Ureter (tissue), 1 donor: ENCODE results near the gene IGSF21. TPM values are rescaled to one million over a fixed set of nuclear protein-coding genes. Genes with fewer than 3 reads are reported as not detected.
"Not testable (repeated sequence)": the region's sequence is repeated elsewhere in the genome, so short reads cannot be mapped to it uniquely, and the experiment has no call there.

ENCODE experiments used
- DNase-seq: peaks from one replicate; pipeline ENCODE4 v3.0.0-alpha.2; 2020; ENCODE audit warnings: low spot score
- total RNA-seq: library from RNA; stranded (reverse); gene quantifications from one replicate; pipeline ENCODE4 v1.2.4, GENCODE V29; 2023
- donor health status: DM: yes; HTN: yes; CAD: no.

IGSF21 gene
- total RNA-seq, 1 donor from 2014 or later, result 6.6 TPM

DNA sequence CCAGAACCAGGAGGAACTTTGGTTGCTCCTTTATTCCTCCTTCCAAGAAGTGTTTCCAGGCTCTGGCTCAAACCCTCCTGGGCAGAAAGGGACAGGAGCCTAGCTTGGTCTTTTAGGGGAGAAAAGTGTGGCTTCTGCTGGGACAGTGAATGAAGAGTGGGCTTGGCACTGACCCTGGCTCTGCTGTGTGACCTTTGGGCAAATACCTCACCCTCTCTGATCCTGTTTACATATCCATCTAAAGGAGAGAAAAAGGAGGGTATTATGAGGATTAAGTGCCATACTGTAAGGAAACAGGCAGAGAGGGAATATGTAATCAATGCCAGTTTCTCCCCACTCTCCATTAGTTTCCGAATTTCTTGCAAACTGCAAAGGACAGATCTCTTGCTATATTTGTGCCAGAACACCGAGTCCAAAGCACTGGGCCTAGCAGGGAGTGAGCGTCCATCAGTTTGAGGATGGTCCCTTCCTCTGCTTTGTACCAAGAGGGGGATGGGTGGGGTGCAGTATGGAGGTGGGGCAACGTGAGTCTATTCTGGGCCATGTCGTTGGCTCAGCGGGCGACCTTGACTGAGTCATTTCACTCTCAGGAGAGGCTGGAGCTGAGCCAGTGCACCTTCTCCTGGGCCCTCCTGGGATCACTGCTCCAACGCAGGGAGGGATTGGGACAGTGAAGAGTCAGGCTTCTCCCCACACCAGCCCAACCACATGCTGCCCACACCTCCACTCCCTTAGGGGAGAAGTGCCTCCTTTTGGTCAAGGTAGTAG, 38.4 kb downstream of the IGSF21 start:
- no peak for DNase-seq

DNA sequence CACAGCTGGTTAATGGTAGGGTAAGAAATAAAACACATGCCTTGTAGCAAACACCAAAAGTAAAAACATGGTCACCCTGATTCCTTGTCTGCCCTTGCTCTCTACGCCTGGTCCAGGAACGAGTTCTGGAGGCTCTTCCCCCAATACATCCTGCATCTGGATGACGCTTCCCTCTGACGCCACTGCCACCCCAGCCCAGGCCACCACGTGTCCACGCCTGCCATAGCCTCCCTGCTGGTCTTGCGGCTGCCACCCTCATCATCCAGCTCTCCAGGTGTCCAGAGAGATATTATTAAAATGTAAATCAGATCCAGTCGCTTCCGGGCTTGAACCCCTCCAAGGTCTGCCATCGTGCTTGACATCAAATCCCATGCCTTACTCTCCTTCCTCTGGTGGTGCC, 39.3 kb downstream of the IGSF21 start:
- no peak for DNase-seq

DNA sequence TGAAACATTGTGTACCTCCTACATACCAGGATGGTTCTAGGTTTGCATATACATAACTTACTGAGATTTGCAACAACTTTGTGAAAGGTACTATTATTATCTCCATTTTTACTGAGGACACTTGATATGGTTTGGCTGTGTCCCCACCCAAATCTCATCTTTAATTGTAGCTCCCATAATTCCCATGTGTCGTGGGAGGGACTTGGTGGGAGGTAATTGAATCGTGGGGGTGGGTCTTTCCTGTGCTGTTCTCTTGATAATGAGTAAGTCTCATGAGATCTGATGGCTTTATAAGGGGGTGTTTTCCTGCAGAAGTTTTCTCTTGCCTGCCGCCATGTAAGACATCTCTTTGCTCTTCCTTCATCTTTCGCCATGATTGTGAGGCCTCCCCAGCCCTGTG, 40.1 kb downstream of the IGSF21 start:
- no peak for DNase-seq

DNA sequence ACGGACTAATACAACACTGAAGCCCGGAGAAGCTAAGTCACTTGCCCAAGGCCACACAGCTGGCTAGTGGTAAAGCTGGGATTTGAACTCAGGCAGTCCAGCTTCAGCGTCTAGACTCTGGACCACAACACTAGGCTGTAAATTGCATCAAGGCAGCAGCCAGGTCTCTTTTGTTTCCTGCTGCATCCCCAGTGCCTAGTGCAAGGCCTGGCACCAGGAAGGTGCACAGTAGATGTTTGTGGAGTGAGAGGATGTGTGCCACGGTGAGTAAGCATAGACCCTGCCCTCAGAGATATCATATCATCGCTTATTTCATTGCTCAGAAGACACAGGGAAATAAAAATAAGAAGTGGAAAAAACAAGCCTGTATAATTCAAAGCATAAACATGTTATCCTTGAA, 40.9 kb downstream of the IGSF21 start:
- no peak for DNase-seq

DNA sequence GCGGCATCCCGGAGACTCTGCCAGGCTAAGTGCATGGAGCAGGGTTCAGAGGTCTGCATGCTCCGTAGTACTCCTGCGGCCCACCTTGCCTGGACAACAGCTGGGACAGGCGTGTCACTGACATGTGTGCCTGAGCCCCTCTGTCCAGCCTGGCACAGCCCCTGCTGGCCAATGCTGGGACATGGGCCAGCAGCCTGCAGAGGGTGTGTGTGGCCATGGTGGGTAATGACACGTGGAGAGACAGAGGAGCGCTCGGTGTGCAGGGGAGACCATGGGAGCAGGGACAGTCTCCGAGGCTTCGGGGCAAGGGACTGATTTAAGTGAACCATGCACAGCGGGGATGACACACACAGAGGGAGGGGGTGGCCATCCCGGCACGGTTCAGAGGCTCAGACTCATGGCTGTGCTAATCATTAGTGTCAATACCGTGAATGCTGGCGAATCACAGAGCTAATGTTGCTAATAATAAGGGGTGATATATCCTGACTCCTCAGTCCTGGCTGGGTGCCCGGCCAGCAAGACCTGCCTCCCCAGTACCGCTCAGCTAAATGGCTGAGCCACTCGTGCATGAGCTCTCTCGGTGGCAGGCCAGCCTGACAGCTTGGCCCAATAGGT, 41.5 kb downstream of the IGSF21 start:
- DNase-seq, result no peak

DNA sequence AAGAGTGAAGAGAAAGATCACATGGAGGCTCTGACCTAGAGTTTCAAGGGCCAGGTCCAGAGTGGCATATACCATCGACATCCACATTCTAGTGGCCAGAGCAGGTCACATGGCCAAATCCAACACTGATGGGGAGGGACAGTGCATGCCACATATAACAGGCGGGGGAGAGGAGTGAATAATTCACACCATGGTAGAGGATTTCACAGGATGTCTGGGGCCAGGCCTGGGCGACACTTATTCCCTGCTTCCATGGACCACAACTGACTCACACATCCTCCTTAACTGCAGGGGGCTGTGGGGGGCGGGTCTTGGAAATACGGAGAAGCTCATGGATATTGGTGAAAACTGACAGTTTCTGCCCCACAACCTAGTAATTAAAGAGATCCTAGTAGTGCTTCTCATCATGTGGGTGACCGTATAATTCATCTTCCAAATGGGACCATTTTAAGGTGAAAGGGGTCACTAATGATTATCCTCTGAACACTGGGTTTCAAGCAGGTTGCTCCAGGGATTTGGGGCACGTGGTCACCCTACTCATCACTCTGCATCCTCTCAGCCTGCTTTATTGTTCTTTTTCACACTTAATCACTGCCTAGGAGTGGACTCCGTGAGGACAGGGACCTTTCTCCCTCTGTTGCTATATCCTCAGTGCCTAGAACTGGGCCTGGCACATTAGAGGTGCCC, 44.0 kb downstream of the IGSF21 start:
- DNase-seq, result no peak

DNA sequence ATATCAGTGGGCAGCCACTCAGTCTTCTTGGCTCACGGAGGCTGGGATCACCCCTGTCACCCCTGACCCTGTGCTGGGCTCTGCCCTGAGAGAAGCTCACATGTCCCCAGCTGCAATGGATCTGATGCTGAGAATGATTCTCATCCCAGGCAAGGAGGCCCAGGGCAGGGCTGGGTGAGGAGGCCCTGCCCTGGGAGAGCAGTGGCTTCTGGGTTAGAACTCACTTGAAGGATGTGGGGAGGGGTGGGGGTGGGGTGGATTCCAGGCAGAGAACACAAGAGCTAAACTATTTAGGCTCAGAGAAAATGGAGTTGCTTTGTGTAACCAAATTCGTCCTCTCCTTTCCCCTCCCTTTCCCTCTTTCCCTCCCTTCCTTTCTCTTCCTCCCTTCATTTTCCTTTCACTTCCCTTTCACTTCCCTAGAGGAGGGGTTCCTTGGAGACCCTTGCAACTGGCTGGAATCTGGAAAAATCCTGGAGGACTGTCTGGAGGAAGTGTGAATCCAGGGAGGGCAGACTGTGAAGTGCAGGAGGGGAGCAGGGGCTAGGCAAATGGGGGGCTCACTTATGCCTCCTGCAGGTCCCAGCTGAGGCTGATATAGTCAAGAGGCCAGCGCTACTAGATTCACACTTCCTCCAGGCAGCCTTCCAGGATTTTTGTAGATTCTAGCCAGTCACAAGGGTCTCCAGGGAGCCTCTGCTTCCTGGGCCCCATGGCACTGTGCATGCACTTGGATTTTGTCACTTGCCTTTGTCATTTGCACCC, 47.0 kb downstream of the IGSF21 start:
- no peak for DNase-seq

DNA sequence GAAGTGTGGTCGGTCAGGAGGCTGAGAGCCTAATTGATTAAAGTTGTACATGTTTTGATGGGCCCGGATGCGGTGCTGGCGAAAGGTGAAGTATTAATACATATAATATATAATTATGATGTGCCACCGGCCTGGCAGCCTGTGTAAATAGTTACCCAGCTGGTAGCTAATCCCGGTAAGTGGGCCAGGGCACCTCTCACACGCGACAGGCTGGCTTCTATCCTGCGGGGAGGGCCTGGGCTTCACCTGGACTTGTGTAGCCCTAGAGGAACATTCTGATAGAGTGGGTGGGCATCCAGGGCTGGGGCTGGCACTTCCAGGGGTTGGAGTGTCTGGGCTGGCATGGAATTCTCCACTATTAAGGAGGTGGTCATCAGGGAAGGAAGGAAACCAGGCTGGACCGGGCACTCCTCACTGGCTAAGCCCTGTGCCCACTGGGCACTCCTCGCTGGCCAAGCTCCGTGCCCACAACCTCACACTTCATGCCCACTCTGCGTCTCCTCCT, 48.3 kb downstream of the IGSF21 start:
- no peak for DNase-seq

DNA sequence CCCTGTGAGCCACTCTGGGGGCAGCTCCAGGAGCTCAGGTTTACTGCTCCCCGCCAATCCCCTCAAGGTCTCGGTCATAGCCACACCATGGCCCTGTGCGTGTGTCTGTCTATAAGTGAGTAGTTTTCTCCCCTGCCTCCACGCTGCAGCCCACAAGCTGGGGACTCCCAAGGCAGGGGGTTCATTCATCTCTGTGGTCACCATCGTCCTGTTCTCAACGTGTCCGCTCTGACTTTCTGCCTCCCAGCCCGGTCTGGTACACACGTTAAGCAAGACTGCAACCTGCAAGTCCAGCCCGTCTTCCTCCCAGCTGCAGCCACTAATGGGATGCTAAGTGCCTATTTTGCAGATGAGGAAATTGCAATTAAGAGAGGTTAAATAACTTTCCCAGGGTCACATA, 49.8 kb downstream of the IGSF21 start:
- no peak for DNase-seq

DNA sequence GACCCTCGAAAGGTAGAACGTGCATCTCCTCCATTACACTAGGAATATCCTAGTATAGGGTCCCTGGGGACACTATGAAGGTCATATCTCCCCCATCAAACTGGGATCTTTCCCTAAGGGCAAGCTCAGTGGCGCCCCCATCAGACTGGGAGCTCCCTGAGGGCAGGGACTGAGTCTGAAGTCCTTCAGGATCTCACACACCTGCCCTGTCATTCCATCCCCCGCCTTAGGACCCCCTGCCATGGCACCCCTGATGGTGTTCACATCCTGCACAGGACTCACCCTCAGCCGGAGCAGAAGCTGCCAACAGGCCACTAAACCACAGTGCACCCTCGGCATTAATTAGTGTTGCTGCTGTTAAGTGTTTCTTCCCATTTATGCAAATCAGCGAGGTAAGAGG, 50.4 kb downstream of the IGSF21 start:
- no peak for DNase-seq

DNA sequence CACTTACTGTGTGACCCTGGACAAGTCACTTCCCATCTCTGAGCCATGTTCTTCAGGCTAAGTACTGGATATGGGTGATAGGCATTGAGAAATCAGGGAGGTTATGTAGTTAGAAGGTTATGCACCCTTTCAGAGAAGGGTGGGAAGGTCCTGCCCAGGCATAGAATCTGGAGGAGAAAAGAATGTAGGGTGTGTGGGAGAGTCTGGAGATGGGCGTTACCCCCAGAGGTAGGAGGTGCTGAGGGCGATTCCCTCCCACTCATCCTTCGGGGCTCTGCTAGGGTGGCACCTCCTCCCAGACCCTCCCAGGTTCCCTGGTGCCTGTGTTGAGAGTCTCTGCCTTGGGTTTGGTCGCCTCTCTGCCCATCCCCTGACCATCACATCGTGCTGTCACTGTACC, 51.1 kb downstream of the IGSF21 start:
- no peak for DNase-seq

DNA sequence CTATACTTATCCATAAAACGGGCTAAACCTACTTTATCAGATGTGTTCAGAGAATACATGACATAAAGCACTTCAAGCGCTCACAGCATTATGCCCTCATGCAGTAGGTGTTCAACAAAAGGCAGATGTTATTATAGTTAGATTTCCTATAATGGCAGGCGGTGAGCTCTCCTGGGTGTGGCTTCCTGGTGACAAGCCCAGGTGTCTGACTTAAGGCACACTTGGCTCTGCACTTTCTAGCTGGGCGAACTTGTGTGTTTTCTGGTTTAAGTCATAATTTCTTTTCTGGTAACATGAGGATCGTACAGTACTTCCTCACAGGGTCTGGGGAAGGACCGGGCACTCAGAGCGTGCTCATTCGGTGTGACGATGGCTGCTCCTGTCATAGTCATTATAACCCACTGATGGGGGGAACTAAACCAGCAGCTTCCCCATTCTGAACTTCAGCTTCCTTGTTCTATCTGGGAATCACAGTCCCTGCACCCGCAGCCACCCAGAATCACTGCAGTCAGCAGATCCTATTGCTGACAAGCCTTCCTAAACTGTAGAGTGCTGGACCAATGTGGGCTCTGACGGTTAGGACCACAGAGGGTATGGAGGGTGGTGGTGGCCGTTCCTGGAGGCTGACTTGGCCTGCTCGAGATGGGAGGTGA, 52.8 kb downstream of the IGSF21 start:
- peak; percentile 56 for DNase-seq

DNA sequence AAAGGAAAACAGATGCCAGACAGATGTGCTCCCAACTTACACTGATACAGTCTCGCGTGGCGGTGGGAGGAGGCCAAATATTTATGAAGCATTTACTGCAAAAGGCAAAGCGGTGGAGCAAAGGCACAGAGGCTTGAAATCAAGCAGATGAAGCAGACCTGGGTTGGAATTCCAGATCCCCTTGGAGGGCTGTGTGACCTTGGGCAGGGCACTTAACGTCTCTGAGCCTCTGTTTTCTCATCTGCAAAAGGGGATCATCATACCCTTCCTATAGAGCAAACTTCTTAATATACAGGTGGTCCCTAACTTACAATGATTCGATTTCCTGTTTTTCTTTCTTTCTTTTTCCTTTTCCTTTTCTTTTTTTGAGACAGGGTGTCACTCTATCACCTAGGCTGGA, 54.1 kb downstream of the IGSF21 start:
- no peak for DNase-seq

DNA sequence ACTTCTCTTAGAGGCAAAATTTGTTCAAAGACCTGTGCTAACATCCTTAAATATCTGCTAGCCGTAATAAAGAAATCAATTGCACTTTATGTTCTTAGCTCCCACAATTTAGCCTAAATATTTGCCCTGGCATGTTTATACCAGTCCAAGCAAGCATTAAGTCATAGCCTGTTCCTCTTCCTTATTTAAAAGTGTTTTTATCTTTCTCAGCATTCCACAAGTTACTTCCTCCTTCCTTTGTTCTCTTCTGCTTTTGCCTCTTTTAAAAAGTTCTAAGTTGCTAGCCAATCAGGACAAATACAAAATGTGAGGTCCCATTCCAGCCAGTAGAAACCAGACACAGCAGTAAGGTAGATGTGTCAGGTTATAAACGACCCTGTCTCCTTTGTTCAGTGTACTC, 58.0 kb downstream of the IGSF21 start:
- DNase-seq, result not testable (repeated sequence)

DNA sequence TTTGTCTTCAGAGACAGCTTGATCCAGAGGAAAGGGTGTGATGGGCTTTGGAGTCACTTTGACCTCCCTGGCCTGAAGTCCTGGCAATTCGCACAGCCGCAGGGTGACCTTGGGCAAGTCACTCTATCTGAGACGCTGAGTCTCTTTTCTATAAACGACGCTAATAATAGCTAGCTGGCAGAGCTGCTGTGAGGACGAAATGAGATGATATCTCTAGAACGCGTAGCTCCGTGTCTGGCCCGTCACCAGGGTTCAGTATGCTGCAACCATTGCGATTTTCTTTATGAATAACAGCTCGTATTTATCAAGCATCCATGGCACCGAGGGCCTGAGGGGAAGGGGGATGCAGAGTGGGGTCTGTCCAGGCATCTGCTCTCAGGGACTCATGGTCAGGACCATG, 58.7 kb downstream of the IGSF21 start:
- DNase-seq, result no peak

DNA sequence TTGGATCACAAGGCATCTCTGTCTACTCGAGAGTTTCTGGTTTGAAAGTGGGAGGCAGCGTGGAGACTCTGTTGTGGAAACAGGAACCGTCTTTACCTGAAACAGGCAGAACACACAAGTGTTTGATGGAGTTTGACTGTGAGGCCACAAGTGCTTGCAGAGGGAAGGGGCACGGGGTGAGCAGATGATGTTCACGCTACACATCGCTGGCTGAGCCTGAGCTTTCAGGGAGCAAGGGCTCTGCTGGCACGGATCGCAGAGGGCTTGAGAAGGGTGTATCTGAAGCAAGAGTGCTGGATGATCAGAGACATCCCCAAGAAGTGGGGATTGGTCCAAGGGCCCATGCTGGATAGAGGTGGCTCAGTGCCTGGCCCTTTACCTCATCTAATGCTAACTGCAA, 59.3 kb downstream of the IGSF21 start:
- DNase-seq, result no peak

DNA sequence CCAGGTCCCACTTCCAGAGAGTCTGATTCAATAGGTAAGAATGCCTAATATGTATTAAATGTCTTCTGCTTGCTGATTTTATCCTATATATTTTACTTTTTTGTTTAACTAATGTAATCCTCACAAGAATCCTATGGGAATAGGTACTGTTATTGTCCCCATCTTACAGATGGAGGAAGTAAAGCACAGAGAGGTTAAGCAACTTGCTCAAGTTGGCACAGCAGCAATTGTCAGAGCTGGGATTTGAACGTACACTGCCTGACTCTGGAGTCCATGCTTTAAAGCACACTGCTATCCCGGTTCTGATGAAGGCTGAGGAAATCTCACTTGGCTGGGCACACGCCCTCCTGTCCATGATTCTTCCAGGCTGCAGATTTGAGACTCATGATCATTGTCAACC, 62.8 kb downstream of the IGSF21 start:
- no peak for DNase-seq

DNA sequence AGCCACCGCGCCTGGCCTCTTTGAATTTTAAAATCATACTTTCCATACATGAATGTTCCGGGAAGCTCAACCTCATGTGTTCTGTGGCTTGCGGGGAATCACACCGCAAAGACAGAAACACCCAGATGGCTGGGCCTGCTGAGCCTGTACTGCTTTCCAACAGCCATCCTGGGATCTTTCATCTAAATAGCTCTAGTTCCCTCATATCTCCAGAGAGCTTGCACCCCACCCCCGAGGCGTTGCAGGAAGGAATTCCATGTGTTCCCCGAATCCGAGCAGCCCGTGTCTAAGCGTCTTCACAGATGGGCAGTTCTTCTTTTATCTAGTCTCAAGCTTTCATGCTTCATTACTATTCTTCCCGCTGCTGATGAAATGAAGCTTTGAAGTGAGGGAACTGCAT, 66.4 kb downstream of the IGSF21 start:
- no peak for DNase-seq

DNA sequence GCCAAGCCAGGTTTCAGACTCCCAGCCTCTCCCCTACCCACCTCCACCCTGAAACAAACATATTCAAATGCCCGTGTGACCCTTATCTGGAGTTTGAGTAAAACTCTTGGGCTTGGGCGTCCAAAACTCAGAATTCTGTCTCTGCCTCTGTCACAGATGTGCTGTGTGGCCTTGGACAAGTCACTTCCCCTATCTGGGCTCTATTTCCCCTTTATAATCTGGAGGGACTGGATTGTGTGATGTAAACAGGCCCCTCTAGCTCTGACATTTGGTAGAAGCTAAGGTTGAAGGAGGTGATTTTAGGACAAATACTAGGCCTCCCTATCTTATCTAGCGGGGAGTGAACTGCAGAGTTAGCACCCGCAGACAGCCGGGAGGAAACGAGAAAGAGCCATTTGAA, 67.5 kb downstream of the IGSF21 start:
- DNase-seq, result no peak

DNA sequence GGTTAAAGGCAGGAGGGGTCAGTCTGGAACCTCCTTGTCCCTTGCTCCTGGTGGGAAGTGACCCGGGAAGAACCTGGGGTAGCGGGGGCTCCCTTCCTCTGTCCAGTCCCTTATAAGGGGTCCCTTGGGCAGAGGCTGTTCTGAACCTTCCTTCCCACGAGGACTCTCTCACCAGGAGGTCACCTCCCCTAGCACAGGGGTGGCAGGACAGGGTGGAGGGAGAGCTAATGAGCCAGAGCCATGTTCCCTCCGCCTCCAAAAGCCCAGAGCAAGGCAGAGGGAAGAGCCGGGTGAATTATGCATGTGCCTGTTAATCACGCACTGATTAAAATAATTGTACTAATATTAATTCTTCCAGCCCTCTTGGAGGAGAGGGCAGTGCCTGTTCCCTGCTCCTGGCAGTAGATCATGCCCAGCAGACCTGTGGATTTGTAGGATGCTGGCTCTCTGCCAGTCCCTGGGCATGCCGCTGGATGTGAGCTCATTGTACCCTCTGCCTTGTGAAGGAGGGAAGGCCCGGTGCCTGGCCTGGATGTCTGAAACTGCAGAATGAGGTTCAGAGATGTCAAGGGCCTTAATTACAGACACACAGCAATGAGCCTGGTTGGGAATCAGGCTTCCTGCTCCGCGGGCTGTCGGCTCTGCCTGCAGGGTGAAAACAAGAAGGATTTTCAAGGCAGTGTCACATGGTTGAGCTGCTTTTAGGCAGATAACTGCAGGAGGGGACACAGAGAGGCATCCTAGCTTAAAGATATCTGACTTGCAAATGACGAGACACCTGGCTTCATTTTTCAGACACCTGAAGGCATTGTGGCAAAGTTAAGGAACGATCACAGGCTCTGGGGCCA, 68.2 kb downstream of the IGSF21 start:
- DNase-seq, result peak; percentile 60

DNA sequence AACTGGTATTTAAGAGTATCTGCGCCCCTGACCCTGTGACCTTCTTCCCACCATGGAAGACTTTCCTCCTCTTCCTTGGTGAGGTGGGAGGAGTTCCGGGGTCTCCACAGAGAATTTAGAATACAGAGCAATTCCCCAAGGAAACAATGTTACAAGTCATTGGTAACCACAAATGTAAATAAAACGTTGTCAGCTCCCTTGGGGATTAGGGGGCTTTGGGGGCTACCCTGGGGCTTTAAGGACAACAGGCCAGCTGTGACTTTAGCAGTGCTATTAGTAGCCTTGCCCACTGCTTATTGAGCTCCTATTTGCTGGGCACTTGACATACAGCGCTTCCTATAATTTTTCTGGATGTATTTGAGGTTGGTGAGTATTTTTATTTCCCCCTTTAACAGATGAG, 69.0 kb downstream of the IGSF21 start:
- DNase-seq, result no peak
